Dermis microvascular lymphatic vessel endothelial cell (primary cell): ENCODE results near the gene TM4SF5. TPM values are rescaled to one million over a fixed set of nuclear protein-coding genes. Genes with fewer than 3 reads are reported as not detected.

ENCODE experiments used
- DNase-seq, 2 donors: peaks; one replicate each; pipeline versions ENCODE4 v3.0.0 to v3.0.0-alpha.2; 2010; ENCODE audit warnings: low read depth in 2 of 2
- total RNA-seq: library from RNA; depleted of rRNA; stranded (reverse); fragments of >200 nt; gene quantifications from 2 replicates; pipeline ENCODE4 v1.2.1, GENCODE V29; 2014

Gene TM4SF5
- total RNA-seq, 1 donor from 2014 or later = not detected

- no peak for DNase-seq
These were observed 17.4 kb downstream of the TM4SF5 start, which contains the start of gene GLTPD2 for GRCh38 chr17:4788807-4789700. Gene GLTPD2 (plus strand): TSS chr17:4788964. CDS start chr17:4789012, 48 bp downstream.

GRCh38 chr17:4789701-4789950, 17.9 kb downstream of the TM4SF5 start:
- DNase-seq = no peak

GRCh38 chr17:4789951-4790704, 18.4 kb downstream of the TM4SF5 start:
- peak; percentile 55 to 90 for DNase-seq

GRCh38 chr17:4790705-4791088, 19.0 kb downstream of the TM4SF5 start:
- no peak for DNase-seq

- DNase-seq = no peak
These were observed 23.5 kb downstream of the TM4SF5 start for GRCh38 chr17:4795168-4795567.

GRCh38 chr17:4796552-4796920, 24.9 kb downstream of the TM4SF5 start:
- peak in 1 of 2 donors; percentile 61 for DNase-seq

- no peak for DNase-seq
These were observed 28.9 kb downstream of the TM4SF5 start for GRCh38 chr17:4800462-4801196.

- no peak for DNase-seq
These were observed 30.5 kb downstream of the TM4SF5 start, which contains the start of gene C17orf114 for GRCh38 chr17:4802228-4802627. Gene C17orf114 (minus strand): TSS chr17:4802328.

- peak in 1 of 2 donors; percentile 16 for DNase-seq
These were observed 34.7 kb downstream of the TM4SF5 start for GRCh38 chr17:4806456-4806776.

- peak; percentile 31 to 84 for DNase-seq
These were observed 35.3 kb downstream of the TM4SF5 start, which contains the start of gene PLD2 for GRCh38 chr17:4806777-4807604. Gene PLD2 (plus strand): TSS chr17:4807152. CDS start chr17:4807773, 621 bp downstream.

GRCh38 chr17:4807605-4808377, 36.1 kb downstream of the TM4SF5 start:
- peak in 1 of 2 donors; percentile 7 for DNase-seq

- peak in 1 of 2 donors; percentile 10 for DNase-seq
These were observed 36.7 kb downstream of the TM4SF5 start for GRCh38 chr17:4808378-4808767.

GRCh38 chr17:4810696-4811290, 39.1 kb downstream of the TM4SF5 start:
- no peak for DNase-seq

- DNase-seq = no peak
These were observed 39.8 kb downstream of the TM4SF5 start for GRCh38 chr17:4811471-4811870.

- no peak for DNase-seq
These were observed 41.0 kb downstream of the TM4SF5 start for GRCh38 chr17:4812690-4813089.

- DNase-seq = no peak
These were observed 43.5 kb downstream of the TM4SF5 start for GRCh38 chr17:4815043-4815675.

GRCh38 chr17:4816826-4817225, 45.1 kb downstream of the TM4SF5 start:
- no peak for DNase-seq

- DNase-seq = no peak
These were observed 46.6 kb downstream of the TM4SF5 start for GRCh38 chr17:4818276-4818675.

- DNase-seq = no peak
These were observed 51.1 kb downstream of the TM4SF5 start for GRCh38 chr17:4822835-4823234.
